CD4-positive, alpha-beta T cell treated with Interleukin-2 at 100 ng/mL for 4 hours (primary cell): Measurements from ENCODE around the gene TNNT1.

Source experiments
- DNase-seq: peaks from one replicate; pipeline ENCODE4 v3.0.0-alpha.2; 2020; ENCODE audit warnings: low spot score

The TNNT1 gene

GRCh38 chr19:55141696-55142095, 7.3 kb downstream of the TNNT1 start:
- DNase-seq, result no peak

- DNase-seq, result no peak
Measured at GRCh38 chr19:55137915-55138314, 11.1 kb downstream of the TNNT1 start.

- no peak for DNase-seq
Measured at GRCh38 chr19:55136399-55137102, 12.5 kb downstream of the TNNT1 start.

DNA sequence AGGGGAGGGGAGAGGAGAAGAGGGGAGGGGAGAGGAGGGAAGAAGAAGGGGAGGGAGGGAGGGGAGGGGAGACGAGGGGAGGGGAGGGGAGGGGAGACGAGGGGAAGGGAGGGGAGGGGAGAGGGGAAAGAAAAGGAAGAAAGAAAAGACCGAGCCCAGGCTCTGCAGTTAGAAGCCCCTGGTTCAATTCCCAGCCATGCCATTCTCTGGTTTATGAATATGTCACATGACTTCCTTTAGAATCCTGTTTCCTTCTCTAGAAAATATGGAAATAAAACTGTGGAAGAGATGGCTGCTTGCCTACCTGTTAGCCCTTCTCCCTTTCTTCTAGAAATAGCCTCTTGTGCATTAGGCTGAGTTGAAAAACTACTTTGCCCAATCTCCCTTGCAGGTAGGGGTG, 14.3 kb downstream of the TNNT1 start:
- DNase-seq, result no peak

GRCh38 chr19:55133639-55134444, 15.2 kb downstream of the TNNT1 start:
- no peak for DNase-seq

- DNase-seq, result no peak
Measured at GRCh38 chr19:55132453-55133129, 16.4 kb downstream of the TNNT1 start.

DNA sequence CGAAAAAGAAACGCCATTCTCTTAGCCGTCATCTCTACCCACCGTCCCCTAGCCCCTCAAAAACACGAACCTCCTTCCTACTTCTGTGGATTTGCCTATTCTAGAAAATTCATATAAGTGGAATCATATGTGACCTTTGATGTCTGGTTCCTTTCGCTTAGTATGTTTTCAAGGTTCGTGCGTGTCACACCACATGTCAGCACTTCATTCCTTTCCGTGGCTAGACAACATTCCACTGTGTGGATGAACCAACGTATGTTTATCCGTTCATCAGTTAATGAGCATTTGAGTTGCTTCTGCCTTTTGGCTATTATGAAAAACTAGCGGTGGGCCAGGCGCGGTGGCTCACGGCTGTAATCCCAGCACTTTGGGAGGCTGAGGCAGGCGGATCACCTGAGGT, 17.6 kb downstream of the TNNT1 start:
- no peak for DNase-seq

DNA sequence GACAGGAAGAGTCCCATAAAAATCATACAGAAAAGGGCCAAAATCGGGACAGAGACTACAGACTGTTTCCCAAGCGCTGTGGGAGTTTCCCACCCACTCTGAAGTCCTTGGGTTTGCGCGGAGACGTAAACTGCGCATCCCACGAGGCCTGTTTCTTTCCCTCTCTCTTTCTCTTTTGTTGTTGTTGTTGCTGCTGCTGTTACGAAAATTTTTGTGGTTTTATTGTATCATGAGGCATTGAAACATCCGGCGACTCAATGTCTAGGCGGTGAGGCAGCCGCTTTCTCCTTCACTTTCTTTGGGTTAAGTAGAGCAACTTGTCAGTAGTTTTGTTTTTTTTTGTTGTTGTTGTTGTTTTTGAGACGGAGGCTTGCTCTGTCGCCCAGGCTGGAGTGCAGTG, 30.0 kb downstream of the TNNT1 start:
- DNase-seq, result no peak

DNA sequence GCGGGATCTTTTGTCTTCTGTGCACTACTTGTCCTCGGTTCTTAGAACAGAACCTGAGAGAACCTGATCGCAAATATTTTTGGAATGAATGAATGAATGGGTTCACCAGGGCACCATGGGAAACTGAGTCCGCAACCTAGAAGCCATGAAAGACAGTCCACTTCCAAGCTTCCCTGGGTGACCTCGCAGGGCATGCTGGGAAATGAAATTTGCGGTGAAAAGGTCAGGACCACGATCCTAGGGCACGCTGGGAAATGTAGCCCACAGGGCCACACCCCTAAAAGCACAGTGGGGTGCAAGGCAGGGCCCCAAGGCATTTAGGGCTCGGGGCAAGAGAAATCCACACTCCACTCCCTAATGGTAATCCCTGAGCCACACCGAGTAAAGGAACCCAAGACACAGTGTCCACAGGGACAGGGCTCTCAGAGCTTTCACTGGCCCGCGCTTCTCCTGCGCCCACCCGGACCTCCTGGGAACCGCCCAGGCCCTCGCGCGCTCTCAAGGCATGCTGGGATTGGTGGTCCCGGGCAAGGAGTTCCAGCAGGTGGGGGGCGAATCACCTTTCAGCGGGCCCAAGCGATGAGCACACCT, 30.5 kb downstream of the TNNT1 start:
- DNase-seq, result peak; percentile 12

DNA sequence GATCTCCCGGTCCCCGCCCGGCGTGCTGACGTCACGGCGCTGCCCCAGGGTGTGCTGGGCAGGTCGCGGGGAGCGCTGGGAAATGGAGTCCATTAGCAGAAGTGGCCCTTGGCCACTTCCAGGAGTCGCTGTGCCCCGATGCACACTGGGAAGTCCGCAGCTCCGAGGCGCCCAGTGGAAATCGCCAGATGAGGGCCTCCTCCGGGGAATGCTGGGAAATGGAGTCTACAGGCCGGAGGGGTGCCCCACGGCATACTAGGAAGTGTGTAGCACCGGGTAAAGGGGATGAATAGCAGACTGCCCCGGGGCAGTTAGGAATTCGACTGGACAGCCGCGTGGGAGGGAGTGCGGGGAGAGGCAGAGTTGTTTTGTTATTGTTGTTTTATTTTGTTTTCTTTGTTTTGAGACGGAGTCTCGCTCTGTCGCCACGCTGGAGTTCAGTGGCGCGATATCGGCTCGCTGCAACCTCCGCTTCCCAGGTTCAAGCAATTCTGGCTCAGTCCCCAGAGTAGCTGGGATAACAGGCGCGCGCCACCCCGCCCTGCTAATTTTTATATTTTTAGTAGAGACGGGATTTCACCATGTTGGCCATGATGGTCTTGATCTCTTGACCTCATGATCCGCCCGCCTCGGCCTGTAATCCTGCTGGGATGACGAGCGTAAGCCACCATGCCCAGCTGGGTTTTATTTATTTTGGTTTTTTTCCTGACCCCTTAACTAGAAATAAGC, 31.2 kb downstream of the TNNT1 start:
- DNase-seq, result peak; percentile 98

DNA sequence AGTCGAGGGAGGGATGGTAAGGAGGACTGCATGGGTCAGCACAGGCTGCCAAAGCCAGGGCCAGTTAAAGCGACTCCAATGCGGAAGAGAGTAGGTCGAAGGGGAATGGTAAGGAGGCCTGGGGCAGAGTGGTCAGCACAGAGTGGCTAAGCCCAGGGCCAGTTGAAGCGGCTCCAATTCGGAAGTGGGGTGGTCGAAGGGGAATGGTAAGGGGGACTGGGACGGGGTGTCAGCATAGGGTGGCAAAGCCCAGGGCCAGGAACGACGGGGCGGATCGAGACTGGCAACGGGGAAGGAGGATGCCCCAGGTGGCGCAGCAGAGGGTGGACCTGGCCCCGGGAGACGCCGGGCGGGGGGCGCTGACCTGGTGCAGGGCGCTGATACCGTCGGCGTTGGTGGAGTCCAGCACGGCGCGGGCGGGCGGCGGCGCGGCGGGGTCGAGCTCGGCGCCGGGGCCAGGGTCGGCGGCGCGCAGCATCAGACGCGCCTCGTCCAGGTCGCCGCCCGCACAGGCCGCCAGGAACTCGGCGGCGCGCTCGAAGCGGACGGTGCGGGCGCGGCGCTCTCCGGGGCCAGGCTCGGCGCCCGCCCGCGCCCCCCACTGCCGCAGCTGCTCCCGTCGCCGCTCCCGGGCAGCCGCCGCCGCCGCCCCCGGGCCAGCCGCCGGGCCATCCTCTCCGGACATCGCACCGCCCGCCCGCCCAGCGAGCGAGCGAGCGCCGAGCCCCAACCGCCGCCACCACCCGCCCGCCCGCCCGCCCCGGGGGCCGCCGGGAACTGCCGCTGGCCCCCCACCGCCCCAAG, 31.9 kb downstream of the TNNT1 start, which contains the start of gene PPP1R12C:
Gene PPP1R12C, minus strand, starts transcription at position 779 of the 804 bp plus-strand sequence. Its CDS starts 94 bp downstream, at position 685.
- no peak for DNase-seq

DNA sequence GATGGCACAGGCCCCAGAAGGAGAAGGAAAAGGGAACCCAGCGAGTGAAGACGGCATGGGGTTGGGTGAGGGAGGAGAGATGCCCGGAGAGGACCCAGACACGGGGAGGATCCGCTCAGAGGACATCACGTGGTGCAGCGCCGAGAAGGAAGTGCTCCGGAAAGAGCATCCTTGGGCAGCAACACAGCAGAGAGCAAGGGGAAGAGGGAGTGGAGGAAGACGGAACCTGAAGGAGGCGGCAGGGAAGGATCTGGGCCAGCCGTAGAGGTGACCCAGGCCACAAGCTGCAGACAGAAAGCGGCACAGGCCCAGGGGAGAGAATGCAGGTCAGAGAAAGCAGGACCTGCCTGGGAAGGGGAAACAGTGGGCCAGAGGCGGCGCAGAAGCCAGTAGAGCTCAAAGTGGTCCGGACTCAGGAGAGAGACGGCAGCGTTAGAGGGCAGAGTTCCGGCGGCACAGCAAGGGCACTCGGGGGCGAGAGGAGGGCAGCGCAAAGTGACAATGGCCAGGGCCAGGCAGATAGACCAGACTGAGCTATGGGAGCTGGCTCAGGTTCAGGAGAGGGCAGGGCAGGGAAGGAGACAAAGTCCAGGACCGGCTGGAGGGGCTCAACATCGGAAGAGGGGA, 32.7 kb downstream of the TNNT1 start:
- peak; percentile 47 for DNase-seq

- DNase-seq, result peak; percentile 6
Measured at GRCh38 chr19:55115446-55116065, 33.5 kb downstream of the TNNT1 start.

DNA sequence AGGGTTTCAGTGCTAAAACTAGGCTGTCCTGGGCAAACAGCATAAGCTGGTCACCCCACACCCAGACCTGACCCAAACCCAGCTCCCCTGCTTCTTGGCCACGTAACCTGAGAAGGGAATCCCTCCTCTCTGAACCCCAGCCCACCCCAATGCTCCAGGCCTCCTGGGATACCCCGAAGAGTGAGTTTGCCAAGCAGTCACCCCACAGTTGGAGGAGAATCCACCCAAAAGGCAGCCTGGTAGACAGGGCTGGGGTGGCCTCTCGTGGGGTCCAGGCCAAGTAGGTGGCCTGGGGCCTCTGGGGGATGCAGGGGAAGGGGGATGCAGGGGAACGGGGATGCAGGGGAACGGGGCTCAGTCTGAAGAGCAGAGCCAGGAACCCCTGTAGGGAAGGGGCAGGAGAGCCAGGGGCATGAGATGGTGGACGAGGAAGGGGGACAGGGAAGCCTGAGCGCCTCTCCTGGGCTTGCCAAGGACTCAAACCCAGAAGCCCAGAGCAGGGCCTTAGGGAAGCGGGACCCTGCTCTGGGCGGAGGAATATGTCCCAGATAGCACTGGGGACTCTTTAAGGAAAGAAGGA, 34.4 kb downstream of the TNNT1 start:
- no peak for DNase-seq

DNA sequence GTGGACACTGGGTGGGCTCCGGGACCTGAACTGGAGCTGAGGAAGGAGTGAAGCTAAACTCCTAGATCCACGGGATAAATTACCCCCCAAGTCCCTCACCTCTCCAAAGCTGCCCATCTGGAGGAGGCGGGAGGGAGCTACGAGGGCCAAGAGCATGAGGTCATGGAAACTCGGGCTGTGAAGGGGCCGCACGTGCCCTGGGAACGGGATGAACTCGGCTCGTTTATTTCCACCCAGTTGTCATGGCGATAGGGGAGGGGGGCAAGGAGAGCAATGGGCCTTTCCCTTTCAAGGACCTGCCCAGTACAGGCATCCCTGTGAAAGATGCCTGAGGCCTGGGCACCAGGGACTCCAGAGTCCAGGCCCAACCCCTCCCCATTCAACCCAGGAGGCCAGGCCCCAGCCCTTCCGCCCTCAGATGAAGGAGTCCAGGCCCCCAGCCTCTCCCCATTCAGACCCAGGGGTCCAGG, 35.4 kb downstream of the TNNT1 start:
- DNase-seq, result no peak

- DNase-seq, result no peak
Measured at GRCh38 chr19:55112777-55113569, 36.0 kb downstream of the TNNT1 start.

DNA sequence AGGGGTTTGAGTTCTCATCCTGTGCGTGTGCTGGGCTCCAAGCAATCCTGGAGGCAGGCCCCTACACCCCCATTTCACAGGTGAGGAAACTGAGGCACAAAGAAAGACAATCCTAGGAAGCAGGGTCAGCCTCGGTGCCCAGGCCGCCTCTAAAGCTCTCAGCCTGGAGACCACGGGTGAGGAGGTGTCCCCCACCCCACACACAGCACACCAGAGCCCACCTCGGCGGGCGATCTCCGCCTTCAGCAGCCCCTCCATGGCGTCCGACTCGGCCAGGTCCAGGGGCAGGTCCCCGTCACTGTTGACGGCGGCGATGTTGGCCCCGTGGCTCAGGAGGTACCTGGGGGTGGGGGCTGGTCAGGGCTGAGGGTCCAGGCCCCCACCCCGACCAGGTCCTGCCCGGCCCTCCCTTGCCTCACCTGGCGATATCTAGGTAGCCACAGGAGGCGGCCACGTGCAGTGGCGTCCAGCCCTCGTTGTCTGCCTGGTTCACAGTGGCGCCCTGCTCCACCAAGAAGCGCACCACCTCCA, 36.7 kb downstream of the TNNT1 start:
- DNase-seq, result no peak

GRCh38 chr19:55111238-55111831, 37.7 kb downstream of the TNNT1 start:
- DNase-seq, result no peak
